Bone marrow (tissue), 2 donors: ENCODE results near the gene RNF157.
A peak's percentile ranks its signal among the peaks of the same experiment; 100 is the strongest.

ENCODE experiments used
- DNase-seq, 2 donors: peaks; one replicate each; lab custom pipeline; 2025; lab: John Stamatoyannopoulos, UW

The RNF157 gene

DNA sequence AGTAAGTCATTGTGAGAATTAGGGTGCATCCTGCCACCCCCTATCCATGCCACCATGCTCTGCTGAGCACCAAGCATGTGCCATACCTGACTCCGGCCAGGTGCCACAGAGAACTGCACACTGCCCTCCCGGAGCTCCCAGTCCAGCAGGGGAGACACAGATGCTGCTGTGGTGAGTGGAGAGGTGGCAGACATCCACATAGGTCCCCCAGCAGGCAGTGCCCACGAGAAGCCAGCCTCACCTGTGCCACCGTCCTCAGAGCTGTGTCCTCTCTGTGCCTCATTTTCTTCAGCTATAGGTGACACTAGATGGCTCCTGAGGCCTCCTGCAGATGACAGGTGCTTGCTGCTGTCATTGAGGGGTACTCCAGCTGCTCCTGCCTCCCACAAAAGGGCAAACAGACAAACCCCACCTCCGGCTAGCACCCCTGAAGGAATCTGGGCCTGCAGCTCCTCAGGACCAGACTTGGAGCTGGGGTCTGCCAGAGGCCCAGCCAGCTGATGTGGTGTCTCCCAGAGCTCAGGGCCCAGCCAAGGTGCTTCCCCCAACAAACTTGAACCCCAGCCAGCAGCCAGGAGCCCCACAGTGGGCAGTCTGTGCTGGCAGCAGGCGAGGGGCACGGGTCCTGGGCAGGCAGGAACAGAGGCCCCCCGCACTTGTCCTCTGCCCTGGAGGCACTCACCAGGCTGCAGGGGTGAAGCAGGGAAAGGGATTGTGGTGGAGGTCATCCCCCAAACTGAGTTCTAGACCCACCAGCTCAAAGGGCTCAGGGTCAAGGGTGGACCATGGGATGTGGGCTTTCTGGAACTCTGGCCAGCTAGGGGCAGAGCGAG, 116.3 kb downstream of the RNF157 start:
- no peak for DNase-seq

DNA sequence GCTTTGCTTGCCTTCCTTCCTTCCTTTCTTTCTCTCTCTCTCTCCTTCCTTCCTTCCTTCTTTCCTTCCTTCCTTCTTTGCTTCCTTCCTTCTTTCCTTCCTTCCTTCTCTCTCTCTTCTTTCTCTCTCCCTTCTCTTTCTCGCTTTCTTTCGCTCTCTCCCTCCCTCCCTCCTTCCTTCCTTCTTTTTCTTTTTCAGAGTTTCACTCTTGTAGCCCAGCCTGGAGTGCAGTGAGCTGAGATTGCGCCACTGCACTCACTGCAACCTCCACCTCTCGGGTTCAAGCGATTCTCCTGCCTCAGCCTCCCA, 117.1 kb downstream of the RNF157 start:
- no peak for DNase-seq

DNA sequence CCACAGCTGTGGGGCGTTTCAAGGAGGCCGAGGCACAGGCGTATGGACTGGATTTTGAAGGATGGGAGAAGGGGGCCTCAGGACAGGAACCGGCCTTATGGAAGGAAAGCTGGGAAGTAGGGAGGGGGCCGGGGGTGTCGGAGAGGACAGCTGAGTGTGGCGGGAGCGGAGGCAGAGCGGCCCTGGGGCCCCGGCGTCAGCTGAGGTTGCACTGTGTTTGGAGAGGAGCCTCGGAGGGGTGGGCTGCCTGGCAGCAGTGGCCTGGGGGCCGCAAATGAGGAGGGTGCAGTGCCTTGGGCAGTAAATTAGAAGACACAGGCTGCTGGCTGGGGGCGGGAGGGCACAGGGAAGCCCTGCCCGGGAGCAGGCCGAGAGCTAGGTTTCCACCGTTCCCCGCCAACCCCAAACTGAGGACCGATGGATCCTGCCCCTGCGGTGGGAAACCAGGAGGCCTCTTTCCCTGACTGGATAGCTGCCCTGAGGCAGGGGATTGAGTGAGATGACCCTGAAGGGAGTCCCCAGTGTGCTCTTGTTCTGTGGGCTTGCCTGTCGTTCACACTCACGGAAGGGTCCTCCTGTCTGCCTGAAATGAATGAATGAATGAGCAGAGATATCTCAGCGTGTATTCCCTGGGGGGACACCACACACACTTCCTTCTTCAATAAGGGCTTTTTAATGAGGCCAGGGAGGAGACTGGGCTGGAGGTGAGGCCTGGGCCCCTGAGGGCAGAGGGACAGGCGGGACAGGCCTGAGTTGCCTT, 117.7 kb downstream of the RNF157 start:
- DNase-seq: no peak

DNA sequence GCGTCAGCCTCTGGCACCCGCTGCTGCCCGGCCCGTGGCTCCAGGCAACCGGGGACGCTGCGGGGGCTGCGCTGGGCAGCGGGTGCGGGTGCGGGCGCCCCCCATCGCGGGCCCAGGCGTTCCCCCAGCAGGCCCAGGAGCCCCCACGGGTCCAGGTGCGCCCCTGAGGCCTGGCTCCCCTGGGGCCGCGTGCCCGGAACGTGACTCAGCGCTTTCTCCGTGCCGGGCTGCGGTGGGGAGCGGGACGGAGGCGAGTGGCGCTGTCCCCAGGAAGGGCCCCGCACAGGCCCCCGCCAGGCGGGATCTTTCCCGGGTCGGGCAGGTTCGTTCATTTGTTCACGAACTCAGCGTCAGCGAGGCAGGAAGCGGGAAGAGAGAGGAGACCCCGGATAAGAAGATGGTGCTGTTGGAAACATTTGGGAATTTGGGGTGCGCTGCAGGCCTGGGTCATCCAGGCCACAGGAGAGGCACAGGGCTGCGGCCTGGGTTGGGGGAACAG, 118.3 kb downstream of the RNF157 start:
- no peak for DNase-seq

DNA sequence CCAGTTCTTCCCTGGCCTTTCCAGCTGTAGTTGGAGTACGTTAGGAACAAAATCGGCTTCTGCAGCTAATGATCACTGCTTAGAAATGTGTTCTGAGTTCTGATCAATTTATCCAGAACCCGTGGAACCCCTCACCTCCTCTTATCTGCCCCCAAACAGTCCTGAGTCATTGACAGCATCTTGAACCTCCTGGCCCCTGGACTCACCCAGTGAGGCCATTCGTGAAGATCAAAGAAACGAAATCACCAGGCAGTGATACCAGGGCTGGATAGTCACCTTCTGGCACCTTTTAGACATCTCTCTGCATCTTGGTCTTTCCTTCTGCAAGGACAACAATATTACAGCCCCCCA, 119.7 kb downstream of the RNF157 start:
- DNase-seq: no peak

DNA sequence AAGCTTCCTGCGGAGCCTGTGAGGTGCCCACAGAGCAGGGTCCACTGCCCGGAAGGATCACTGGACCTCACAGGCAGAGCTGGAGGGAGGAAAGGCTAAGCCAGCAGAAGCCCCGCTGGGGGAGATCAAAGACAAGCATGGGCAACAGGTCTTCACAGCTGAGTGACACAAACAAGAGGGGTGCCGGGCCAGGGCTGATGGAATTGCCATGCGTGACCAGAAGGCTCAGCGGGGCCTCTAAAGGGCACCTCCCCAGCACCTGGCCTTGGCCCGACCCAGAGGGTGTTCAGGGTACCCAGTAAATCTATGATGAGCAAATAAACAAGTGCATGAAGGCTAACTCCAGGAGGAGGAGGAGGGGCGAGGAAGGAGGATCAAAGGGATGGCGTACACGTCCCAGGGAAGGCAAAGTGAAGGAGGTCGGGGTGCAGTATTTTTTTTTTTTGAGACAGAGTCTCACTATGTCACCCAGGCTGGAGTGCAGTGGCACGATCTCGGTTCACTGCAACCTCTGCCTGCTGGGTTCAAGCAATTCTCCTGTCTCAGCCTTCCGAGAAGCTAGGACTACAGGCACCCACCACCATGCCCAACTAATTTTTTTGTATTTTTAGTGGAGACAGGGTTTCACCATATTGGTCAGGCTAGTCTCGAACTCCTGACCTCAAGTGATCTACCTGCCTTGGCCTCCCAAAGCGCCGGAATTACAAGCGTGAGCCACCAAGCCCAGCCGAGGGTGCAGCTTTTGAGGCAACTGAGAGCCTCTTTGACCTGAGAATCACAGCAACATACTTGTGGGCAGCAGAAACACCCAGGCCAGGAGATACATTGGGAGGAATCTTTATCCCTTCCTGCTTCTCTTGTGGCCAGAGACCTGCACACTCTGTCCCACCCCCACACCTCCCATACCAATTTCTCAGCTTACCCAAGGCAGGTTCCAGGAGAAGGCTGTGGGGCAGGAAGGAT, 120.6 kb downstream of the RNF157 start:
- DNase-seq: no peak

DNA sequence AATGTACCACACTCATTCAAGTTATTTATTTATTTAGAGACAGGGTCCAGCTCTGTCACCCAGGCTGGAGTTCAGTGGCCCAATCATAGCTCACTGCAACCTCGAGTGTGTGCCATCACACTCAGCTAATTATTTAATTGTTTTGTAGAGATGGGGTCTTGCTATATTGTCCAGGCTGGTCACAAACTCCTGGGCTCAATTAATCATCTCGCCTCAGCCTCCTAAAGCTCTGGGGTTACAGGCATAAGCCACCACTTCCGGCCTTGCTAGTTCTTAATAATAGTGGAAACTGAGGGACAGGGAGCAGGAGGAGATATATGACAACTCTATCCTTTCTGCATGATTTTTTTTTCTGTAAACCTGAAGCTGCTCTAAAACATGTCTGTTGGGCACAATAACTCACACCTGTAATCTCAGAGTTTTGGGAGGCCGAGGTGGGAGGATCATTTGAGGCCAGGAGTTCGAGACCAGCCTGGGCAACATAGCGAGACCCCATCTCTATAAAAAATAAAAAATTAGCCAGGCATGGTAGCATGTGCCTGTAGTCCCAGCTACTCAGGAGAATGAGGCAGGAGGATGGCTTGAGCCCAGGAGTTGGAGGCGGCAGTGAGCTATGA, 125.0 kb downstream of the RNF157 start:
- no peak for DNase-seq

DNA sequence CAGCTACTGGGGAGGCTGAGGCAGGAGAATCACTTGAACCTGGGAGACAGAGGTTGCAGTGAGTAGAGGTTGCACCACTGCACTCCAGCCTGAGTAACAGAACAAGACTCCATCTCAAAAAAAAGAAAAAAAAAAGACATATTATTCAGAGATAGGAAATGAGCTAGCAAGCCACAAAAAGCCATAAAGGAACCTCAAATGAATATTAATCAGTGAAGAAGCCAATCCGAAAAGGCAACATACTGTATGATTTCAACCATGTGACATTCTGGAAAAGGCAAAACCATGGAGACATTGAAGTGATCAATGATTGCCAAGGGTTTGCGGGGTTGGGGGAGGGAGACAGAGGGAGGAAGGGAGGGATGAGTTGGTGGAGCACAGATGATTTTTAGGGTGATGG, 128.3 kb downstream of the RNF157 start:
- DNase-seq: no peak

DNA sequence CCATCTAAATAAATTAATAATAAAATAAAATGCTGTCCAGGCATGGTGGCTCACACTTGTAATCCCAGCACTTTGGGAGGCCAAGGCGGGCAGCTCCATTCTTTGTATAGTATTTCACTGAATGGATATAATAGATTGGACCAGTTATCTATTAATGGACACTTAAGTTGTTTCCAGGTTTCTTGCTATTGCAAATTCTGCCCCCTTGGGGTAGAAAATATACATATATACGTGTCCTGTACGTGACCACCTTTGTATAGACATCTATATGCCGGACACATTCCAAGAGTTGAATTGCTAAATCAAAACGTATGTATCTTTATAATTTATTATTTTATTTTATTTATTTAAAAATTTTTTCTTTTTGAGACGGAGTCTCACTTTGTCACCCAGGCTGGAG, 132.8 kb downstream of the RNF157 start:
- DNase-seq: no peak

DNA sequence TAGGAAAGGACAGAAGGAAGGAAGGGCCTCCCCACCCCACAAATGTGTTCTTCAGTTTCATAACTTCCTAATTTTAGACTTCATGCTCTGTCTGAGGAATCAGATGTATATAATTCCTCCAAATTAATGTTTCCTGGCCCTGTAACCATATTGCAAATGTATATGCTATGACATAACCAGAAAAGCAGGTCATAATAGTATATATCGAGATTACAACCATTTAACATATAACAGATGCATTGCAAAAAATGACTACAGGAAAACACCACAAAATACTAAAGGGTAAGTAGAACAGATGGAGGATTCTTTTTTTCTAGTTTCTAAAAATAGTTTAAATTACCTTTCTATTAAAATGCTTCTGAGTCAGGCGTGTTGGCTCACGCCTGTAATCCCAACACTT, 133.6 kb downstream of the RNF157 start:
- DNase-seq: no peak

DNA sequence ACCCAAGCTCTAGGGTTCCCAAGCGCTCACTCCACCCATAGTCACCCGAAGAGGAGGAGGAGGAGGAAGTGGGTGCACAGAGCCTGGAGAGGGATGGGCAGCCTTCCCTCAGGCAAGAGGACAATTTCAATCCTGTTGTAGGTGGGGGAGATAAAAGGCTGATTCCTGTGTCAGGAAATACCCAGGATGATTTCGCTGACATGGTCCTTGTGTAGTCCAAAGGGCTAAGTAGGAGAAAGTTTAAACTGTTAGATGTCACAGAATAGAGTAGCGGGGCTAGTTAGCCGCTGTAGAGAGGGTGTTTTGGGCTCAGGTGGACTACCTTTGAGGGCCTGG, 135.4 kb downstream of the RNF157 start:
- DNase-seq: no peak

DNA sequence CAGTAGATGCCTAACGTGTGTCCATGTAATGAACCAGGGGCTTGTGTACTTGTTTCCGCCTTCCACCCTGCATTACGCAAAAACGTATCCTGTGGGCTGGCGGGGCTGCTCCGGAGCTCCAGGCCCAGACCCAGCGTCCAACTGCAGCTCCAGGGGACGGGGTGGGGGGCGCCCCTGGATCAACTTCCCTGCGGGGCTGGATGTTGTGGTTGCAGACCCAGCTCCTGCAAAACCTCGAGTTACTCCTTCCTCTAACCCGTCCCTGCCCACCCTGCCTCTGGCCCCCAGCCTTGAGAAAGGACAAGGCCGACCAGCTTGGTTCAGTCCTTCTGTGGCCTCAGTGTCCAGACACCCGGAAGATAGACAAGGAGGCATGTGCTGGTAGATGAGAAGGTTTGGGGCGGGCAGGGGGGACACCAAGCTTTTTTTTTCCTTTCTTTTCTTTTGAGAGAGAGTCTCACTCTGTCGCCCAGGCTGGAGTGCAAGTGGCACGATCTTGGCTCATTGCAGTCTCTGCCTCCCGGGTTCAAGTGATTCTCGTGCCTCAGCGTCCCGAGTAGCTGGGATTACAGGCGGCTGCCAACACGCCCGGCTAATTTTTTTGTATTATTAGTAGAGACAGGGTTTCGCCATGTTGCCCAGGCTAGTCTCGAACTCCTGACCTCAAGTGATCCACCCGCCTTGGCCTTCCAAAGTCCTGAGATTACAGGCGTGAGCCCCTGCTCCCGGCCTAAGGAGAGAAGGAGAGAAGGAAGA, 136.0 kb downstream of the RNF157 start:
- DNase-seq: no peak

DNA sequence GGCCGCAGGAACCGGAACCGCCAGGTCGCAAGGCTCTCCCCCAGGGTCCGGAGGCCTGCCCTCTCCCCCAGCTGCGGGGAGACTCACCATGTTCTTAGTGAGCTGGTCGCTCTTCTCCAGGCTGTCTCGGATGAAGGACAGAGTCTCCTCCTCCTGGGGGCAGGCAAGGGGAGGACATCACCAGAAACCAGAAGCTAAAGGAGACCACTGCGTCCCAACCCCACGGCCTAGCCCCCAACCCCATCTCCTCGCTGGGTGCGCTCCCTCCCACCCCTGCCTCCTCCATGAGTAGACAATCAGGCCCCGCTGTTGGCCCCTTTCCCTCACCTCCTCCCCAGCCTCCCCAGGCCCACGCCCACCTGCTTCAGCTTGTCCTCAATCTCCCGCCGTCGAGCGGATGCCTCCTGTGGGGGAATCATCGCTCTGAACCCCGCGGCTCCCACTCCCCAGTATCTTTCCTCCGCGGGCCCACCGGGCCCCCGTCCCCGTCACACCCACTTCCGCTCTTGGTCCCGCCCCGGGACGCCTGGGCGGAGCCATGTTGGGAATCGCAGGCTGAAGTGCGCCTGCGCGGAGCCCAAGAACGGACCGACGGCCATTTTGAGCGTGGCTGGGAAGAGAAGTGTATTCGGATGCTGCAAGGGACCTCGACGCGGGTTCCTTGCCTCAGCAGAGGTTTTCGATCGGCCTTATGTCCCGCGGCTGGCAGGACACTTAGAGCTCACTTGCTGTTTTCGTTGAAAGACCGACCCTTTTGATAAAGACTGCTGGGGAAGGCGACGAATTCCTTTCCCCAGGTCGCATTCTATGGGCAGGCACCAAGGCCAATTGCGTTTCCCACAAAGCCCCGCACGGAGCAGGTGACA, 136.8 kb downstream of the RNF157 start, which contains the start of gene EXOC7:
Gene EXOC7, minus strand, starts transcription at position 514 of the 866 bp plus-strand sequence. Its CDS starts 95 bp downstream, at position 419.
- peak; percentile 75 to 91 for DNase-seq

DNA sequence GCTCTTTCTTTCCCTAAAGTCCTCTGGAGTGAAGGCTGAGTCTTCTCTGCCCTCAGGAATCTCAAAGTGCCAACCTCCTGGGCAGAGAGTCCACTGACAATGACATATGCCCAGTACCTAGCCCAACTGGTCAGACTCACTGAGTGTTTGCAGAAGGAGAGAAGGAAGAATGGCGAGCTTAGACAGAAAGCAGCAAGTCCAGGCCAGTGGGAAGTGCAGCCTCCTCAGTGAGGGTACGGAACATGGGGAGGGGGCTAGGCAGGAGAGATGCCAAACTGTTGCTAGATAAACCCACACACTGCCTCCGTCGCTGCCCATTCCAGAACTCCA, 137.4 kb downstream of the RNF157 start:
- no peak for DNase-seq

DNA sequence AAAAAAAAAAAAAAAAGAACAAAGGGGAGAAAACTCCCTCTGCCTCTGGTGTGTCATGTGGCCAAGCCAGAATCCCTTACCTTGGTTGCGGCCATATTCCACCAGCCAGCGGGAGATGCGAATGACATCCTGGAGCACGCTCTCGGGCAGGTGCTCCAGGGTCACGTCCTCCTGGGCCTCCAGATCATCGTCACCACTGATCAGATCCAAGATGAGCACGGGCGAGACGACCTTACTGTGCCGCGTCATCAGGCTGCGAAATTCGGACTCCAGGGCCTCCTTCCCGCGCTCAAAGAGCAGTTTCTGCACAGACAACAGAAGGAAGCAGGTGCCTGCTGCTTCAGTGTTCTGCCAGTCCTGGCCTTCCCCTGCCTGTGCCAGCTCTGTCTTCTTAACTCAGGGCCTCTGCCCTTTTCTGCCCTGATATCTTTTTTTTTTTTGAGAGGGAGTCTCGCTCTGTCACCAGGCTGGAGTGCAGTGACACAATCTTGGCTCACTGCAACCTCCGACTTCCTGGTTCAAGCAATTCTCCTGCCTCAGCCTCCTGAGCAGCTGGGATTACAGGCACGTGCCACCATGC, 142.5 kb downstream of the RNF157 start:
- no peak for DNase-seq

DNA sequence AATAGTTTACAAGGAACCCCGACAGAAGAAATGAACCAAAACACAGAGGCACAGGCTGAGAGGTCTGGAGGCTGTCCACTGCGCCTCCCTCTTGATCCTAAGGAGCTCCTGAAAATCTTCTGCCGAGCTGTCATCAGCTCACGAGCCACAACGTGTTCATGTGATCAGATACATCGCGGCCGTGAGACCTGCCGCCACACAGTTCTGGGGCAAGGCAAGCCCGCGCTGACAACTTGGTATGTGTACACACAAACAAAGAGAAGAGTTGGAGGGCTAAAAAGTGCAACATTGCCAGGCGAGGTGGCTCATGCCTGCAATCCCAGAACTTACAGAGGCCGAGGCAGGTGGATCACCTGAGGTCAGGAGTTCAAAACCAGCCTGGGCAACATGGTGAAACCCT, 144.3 kb downstream of the RNF157 start:
- DNase-seq: no peak

DNA sequence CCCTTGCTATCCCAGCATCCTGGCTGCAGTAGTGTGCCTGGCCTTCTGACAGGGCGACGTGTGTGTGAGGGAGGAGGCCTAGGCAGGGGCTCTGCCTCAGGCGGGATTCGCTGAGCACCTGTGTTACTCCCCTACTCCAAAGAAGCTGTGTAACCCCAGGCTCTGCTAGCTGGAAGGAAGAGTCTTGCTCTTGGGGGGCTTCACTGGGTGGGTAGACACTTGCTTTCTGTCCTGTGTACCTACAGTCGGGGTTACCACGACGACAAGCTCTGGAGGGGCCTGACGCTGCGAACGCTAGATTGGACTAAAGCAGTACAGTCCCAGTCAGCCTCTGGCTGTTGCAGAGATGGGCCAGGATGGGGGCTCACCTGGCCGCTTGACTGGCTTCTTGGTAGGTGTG, 146.2 kb downstream of the RNF157 start:
- DNase-seq: no peak

DNA sequence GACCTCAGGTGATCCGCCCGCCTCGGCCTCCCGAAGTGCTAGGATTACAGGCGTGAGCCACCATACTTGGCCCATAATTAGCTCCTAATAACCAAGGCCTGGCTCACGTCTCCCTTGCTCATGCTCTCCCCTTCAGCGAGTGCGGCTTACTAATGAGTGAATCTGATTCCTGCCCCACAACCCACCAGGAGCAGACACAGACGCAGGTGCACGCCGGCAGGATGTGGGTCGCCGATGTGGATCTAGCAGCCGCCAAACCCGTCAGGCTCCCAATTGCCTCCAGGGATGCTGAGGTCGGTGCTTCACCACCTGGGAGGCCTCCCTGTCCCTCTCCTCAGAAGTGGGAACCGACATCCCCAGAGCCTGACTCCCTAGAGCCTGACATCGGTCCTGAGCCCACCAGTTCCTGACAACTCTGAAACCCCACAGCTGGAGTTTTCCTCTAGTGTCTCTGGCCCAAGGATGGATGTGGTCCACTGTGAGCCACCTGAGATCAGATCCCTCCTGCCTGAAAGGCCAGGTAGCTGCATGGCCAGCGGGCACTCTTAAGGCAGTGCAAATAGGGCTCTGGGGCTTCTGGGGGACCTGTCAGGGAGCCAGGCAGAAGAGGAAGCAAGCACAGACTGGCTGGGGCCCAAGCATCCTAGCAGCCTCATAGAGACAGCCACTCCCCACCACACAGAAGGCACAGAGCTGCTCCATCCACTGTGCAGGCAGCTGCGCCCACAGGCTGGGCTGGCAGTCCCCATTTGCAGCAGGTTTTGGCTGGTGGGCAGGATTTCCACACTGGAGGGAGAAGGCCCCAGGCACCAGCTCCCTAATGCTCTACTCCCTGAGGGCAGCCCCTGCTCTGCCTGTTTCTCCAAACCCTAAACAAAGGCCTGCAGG, 147.5 kb downstream of the RNF157 start:
- DNase-seq: no peak
